Thyroid gland (tissue), 4 donors: ENCODE results near the gene EML6.

ENCODE experiments used
- POLR2A ChIP-seq, 2 donors: fragments of 450-650 bp; IDR thresholded peaks; one replicate each; pipeline ENCODE4 v1.6.1; 2017; ENCODE audit warnings: antibody characterized with exemption in 2 of 2, mild to moderate bottlenecking in 2 of 2, moderate library complexity in 1 of 2
- TF ChIP-seq, protein P1 (sequence below), 6 experiments: fragments of 200-600 bp in 3 of 6; fragments of 450-650 bp in 3 of 6; sonication (generic) in 3 of 6; IDR thresholded peaks; one replicate each; pipeline ENCODE4 v1.5.1; 2016 to 2019; ENCODE audit warnings: antibody characterized with exemption in 6 of 6, mild to moderate bottlenecking in 2 of 6, inconsistent platforms in 1 of 6, moderate library complexity in 1 of 6

DNA sequence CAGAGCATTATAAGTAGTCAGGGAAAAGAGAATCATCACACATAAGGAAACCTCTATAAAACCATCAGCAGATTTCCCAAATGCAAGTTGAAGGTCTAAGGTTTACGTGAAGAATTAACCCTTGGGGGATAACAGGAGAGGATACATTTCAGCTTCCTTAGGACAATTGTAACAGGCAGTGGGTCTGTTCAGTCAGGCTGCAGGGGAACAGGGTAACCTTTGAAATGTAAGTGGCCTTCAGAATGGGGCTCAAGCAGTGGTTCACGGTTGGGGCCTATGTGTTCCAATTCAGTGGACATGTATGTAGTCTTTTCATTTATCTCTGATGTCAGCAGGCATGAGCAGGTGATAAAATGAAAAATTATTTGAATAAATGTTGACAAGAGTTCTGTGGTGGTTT lies 139.3 kb downstream of the EML6 start:
- no peak for TF ChIP-seq POLR2A (IDR thresholded peaks at IDR 0.05)
- TF ChIP-seq, protein P1, sequence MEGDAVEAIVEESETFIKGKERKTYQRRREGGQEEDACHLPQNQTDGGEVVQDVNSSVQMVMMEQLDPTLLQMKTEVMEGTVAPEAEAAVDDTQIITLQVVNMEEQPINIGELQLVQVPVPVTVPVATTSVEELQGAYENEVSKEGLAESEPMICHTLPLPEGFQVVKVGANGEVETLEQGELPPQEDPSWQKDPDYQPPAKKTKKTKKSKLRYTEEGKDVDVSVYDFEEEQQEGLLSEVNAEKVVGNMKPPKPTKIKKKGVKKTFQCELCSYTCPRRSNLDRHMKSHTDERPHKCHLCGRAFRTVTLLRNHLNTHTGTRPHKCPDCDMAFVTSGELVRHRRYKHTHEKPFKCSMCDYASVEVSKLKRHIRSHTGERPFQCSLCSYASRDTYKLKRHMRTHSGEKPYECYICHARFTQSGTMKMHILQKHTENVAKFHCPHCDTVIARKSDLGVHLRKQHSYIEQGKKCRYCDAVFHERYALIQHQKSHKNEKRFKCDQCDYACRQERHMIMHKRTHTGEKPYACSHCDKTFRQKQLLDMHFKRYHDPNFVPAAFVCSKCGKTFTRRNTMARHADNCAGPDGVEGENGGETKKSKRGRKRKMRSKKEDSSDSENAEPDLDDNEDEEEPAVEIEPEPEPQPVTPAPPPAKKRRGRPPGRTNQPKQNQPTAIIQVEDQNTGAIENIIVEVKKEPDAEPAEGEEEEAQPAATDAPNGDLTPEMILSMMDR (IDR thresholded peaks at IDR 0.05), result no peak
